T-helper 1 cell treated with Interleukin-12 subunit alpha and Interleukin-12 subunit beta and Interleukin-4 antibody, amounts not matched to agents 30 ng/mL and 1 ng/mL, for 36 hours (primary cell): ENCODE data around the gene FANCB. TPM values are rescaled to one million over a fixed set of nuclear protein-coding genes. Genes with fewer than 3 reads are reported as not detected.

ENCODE experiments used
- intact Hi-C: fragments of 100-400 bp; cut with micrococcal nuclease; formaldehyde crosslinking; loops from one replicate; pipeline ENCODE4 v1.15.1; 2024
- total RNA-seq: library from RNA; stranded (reverse); gene quantifications from 2 replicates; pipeline ENCODE4 v1.2.3, GENCODE V29; 2022

Gene FANCB
- total RNA-seq, 1 donor from 2014 or later: 11.2 TPM

GRCh38 chrX:14843666-14844065 lies 29.2 kb downstream of the FANCB start:
- intact Hi-C loops: no loop called here

- intact Hi-C loops: no loop called here
Measured at GRCh38 chrX:14837155-14837554, 35.7 kb downstream of the FANCB start.

- intact Hi-C loops: no loop called here
Measured at GRCh38 chrX:14832586-14832985, 40.3 kb downstream of the FANCB start.

- intact Hi-C loops: no loop called here
Measured at GRCh38 chrX:14832151-14832550, 40.7 kb downstream of the FANCB start.

GRCh38 chrX:14829643-14830042 lies 43.2 kb downstream of the FANCB start:
- intact Hi-C loops: no loop called here

GRCh38 chrX:14826319-14826718 lies 46.5 kb downstream of the FANCB start:
- intact Hi-C loops: no loop called here

- intact Hi-C loops: no loop called here
Measured at GRCh38 chrX:14825851-14826250, 47.0 kb downstream of the FANCB start.

GRCh38 chrX:14819769-14820168 lies 53.1 kb downstream of the FANCB start:
- intact Hi-C loops: no loop called here

GRCh38 chrX:14817571-14817970 lies 55.3 kb downstream of the FANCB start:
- intact Hi-C loops: no loop called here

- intact Hi-C loops: no loop called here
Measured at GRCh38 chrX:14802943-14803710, 69.7 kb downstream of the FANCB start.

- intact Hi-C loops: no loop called here
Measured at GRCh38 chrX:14801136-14801535, 71.7 kb downstream of the FANCB start.

- intact Hi-C loops: no loop called here
Measured at GRCh38 chrX:14798805-14799397, 74.0 kb downstream of the FANCB start.

Other genes with a start within 250 kb of the FANCB start
- 12.2 and 14.0 TPM in 2 replicates for gene MOSPD2, start 352 bp upstream of the FANCB start, total RNA-seq